Astrocyte (in vitro differentiated cells and primary cell): Measurements from ENCODE around the gene DXO.

Source experiments
- EZH2 ChIP-seq: IDR thresholded peaks from 2 replicates; pipeline ENCODE4 v1.6.1; 2012; ENCODE audit warnings: mild to moderate bottlenecking, low read length, inconsistent platforms; ENCODE audit not compliant: insufficient read depth
- TF ChIP-seq, protein P1 (sequence below): IDR thresholded peaks from 2 replicates; pipeline ENCODE4 v1.5.1; 2011; ENCODE audit warnings: low read depth, mild to moderate bottlenecking, inconsistent platforms, low read length, moderate library complexity; ENCODE audit not compliant: insufficient read depth

DNA sequence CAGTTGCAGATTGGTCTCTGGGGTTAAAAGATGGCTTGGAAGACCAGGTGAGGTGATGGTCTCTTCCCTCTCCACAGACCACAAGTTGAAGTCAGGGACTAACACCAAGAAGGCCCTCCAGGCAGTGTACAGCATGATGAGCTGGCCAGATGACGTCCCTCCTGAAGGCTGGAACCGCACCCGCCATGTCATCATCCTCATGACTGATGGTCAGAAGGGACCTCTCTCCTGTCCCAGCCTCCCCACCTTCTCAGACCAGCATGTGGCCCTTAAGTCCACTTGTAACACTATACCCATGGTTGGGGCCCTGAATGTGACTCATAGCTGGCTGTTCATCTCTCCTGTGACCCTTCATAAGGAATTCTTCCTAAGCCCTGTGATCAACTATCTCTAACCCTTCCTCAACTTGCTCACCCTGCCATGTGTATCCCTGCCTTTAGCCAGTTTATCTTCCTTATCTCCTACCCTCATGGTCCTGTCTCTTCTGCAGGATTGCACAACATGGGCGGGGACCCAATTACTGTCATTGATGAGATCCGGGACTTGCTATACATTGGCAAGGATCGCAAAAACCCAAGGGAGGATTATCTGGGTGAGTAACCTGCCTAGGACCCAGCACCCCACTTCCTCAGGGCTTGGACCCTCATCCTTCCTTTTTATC lies 23.1 kb downstream of the DXO start:
- no peak for TF ChIP-seq EZH2
- TF ChIP-seq, protein P1, sequence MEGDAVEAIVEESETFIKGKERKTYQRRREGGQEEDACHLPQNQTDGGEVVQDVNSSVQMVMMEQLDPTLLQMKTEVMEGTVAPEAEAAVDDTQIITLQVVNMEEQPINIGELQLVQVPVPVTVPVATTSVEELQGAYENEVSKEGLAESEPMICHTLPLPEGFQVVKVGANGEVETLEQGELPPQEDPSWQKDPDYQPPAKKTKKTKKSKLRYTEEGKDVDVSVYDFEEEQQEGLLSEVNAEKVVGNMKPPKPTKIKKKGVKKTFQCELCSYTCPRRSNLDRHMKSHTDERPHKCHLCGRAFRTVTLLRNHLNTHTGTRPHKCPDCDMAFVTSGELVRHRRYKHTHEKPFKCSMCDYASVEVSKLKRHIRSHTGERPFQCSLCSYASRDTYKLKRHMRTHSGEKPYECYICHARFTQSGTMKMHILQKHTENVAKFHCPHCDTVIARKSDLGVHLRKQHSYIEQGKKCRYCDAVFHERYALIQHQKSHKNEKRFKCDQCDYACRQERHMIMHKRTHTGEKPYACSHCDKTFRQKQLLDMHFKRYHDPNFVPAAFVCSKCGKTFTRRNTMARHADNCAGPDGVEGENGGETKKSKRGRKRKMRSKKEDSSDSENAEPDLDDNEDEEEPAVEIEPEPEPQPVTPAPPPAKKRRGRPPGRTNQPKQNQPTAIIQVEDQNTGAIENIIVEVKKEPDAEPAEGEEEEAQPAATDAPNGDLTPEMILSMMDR, result no peak
